ENCODE measurements around the gene ZCCHC24.

- TF ChIP-seq CTCF (IDR thresholded peaks at IDR 0.05; ENCODE audit: low read depth, low read length, missing input control), result no peak
- TF ChIP-seq GABPA (IDR thresholded peaks at IDR 0.05 in 1 of 2, conservative IDR thresholded peaks at IDR 0.05 in 1 of 2), result no peak
- TF ChIP-seq RAD21 (IDR thresholded peaks at IDR 0.05), result no peak
- TF ChIP-seq TAF1 (conservative IDR thresholded peaks at IDR 0.05), result no peak
- no peak for TF ChIP-seq MAX (IDR thresholded peaks at IDR 0.05)
- TF ChIP-seq SP1 (IDR thresholded peaks at IDR 0.05), result no peak
- TF ChIP-seq ZBTB33 (IDR thresholded peaks at IDR 0.05), result no peak
- TF ChIP-seq HNF4A (conservative IDR thresholded peaks at IDR 0.05), result no peak
- TF ChIP-seq RXRA (IDR thresholded peaks at IDR 0.05), result no peak
- TF ChIP-seq YY1 (IDR thresholded peaks at IDR 0.05), result no peak
- no peak for TF ChIP-seq FOXA1 (IDR thresholded peaks at IDR 0.05)
- TF ChIP-seq REST (IDR thresholded peaks at IDR 0.05), result no peak
- TF ChIP-seq JUND (IDR thresholded peaks at IDR 0.05), result no peak
Measured at GRCh38 chr10:79431428-79431827, 14.0 kb downstream of the ZCCHC24 start.

All from liver (tissue), 3 donors.